OCI-LY3 (cell line): ENCODE measurements around the gene MAGI2.
"Not testable (repeated sequence)": the region's sequence is repeated elsewhere in the genome, so short reads cannot be mapped to it uniquely, and the experiment has no call there.

ENCODE experiments used
- H2AFZ ChIP-seq: fragments of 200-600, 300-600 bp; shearing (Covaris generic); 2 replicates; pipeline ENCODE4 v1.6.0; 2014; ENCODE audit warnings: antibody characterized with exemption, low read depth, low read length
- H3K27ac ChIP-seq: fragments of 200-600, 300-600 bp; sonication (generic); 2 replicates; pipeline ENCODE4 v1.5.1; 2014; ENCODE audit warnings: mild to moderate bottlenecking, low read length, moderate library complexity, mixed read lengths
- H3K27me3 ChIP-seq: fragments of 200-600, 300-600 bp; sonication (generic); 2 replicates; pipeline ENCODE4 v1.6.1; 2014; ENCODE audit warnings: low read depth, low read length, mixed read lengths
- H3K36me3 ChIP-seq: fragments of 200-600, 300-600 bp; sonication (generic); replicated peaks from 2 replicates; pipeline ENCODE3; 2014; ENCODE audit warnings: low read depth, low read length, mixed read lengths
- H3K4me1 ChIP-seq: fragments of 300-600, 200-600 bp; sonication (generic); 2 replicates; pipeline ENCODE4 v1.6.1; 2014; ENCODE audit warnings: low read length, mixed read lengths
- H3K4me2 ChIP-seq: fragments of 200-600, 300-600 bp; sonication (generic); 2 replicates; pipeline ENCODE4 v1.6.1; 2014; ENCODE audit warnings: low read length, mixed read lengths
- H3K4me3 ChIP-seq: fragments of 300-600, 200-600 bp; sonication (generic); 2 replicates; pipeline ENCODE4 v1.5.1; 2014; ENCODE audit warnings: antibody characterized with exemption, mild to moderate bottlenecking, low read length, moderate library complexity
- H3K79me2 ChIP-seq: fragments of 300-600, 200-600 bp; shearing (Covaris generic); 2 replicates; pipeline ENCODE4 v1.6.1; 2014; ENCODE audit warnings: mild to moderate bottlenecking, low read length, mixed read lengths
- H3K9ac ChIP-seq: fragments of 300-600, 200-600 bp; shearing (Covaris generic); 2 replicates; pipeline ENCODE4 v1.6.0; 2014; ENCODE audit warnings: mild to moderate bottlenecking, low read length, moderate library complexity
- H3K9me3 ChIP-seq: fragments of 200-600, 300-600 bp; shearing (Covaris generic); 2 replicates; pipeline ENCODE4 v1.6.1; 2014; ENCODE audit warnings: low read length, mixed read lengths; ENCODE audit not compliant: insufficient read depth
- H4K20me1 ChIP-seq: fragments of 200-600, 300-600 bp; sonication (generic); 2 replicates; pipeline ENCODE4 v1.6.1; 2016; ENCODE audit warnings: low read length, mixed read lengths; ENCODE audit not compliant: insufficient read depth
- CTCF ChIP-seq: fragments of 200-600, 300-600 bp; sonication (generic); IDR thresholded peaks from 2 replicates; pipeline ENCODE4 v1.5.1; 2014; ENCODE audit warnings: antibody characterized with exemption, low read length, low read depth
- EZH2phosphoT487 ChIP-seq: fragments of 200-600 bp; shearing (Covaris generic); IDR thresholded peaks from 2 replicates; pipeline ENCODE4 v1.6.1; 2018; ENCODE audit warnings: antibody characterized with exemption, mixed run types, low read depth

Gene MAGI2

DNA sequence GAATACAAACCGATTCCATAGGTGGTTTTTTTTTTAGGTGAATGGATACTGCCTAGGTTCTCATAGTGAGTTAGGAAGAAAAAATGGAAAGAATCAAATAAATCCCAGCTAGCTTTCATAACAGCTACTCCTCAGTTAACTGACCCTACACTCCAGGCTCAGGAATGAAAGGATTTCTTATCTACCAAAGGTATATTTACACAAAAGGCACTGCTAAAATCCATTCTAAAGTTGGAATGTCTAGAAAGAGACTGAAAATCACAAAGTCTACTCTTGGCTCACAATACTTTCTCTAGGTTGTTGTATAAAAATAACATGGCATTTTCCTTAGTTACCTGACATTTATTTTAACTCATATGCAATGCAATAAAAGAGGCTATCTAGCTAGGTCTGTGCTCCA lies 375.2 kb downstream of the MAGI2 start:
- H4K20me1 ChIP-seq = no peaks in the 10 kb centered on the region
- TF ChIP-seq EZH2phosphoT487 (no peak), CTCF (no peak)
- H3K27ac ChIP-seq = no peak overlapping the region
- no peak overlapping the region for H3K9ac ChIP-seq
- H2AFZ ChIP-seq = no peak overlapping the region
- H3K4me2 ChIP-seq = no peak overlapping the region
- no peaks in the 10 kb centered on the region for H3K79me2 ChIP-seq
- H3K4me1 ChIP-seq = no peaks in the 10 kb centered on the region
- no peaks in the 10 kb centered on the region for H3K27me3 ChIP-seq
- H3K4me3 ChIP-seq = no peak overlapping the region
- H3K36me3 ChIP-seq = no peaks in the 10 kb centered on the region
- no peaks in the 10 kb centered on the region for H3K9me3 ChIP-seq

DNA sequence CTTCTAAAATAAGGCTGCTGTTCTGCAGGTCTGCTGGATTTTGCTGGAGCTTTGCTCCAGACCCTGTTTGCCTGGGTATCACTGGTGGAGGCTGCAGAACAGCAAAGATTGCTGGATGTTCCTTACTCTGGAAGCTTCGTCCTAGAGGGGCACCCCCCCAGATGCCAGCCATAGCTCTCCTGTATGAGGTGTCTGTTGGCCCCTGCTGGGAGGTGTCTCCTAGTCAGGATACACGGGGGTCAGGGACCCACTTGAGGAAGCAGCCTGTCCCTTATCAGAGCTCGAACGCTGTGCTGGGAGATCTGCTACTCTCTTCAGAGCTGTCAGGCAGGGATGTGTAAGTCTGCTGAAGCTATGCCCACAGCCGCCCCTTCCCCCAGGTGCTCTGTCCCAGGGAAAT lies 382.3 kb downstream of the MAGI2 start:
- not testable (repeated sequence) for H3K4me1 ChIP-seq, H3K27me3 ChIP-seq, H4K20me1 ChIP-seq, H3K27ac ChIP-seq, H3K4me3 ChIP-seq, H3K4me2 ChIP-seq, H3K79me2 ChIP-seq, H3K36me3 ChIP-seq, H3K9me3 ChIP-seq, H2AFZ ChIP-seq, H3K9ac ChIP-seq

DNA sequence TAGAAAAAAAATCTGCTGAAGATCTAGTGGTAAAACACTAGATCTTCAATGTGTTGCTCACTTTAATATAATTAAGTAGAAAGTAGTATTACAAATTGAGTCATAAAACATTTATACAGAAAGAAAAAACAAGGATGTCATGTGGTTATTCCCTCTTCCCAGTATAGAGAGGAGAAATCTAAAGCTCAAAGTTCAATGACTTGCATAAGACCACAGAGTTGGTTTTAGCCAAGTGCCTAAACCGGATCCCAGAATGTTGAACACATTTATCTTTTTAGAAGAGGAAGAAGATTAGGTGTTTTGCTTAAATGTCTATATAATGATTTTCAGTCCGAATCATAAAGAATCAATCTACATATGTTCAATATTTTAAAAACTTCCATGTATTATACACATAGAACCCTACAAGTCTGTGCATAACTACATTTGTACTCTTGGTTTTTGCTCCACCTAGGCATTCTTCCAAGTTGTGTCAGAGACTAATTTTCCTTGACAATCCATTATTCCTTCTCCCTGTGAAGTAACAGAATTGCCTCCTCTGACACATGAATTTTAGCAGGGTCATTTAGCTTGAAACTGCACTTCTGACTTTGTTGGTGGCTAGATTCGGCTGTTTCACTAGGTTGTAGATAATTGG lies 389.2 kb downstream of the MAGI2 start:
- H3K4me3 ChIP-seq = no peak overlapping the region
- H2AFZ ChIP-seq = no peak overlapping the region
- H4K20me1 ChIP-seq = no peaks in the 10 kb centered on the region
- H3K27ac ChIP-seq = no peak overlapping the region
- H3K27me3 ChIP-seq = no peaks in the 10 kb centered on the region
- no peak overlapping the region for H3K9ac ChIP-seq
- TF ChIP-seq CTCF = no peak
- TF ChIP-seq EZH2phosphoT487 = no peak
- no peak overlapping the region for H3K4me2 ChIP-seq
- H3K36me3 ChIP-seq = no peaks in the 10 kb centered on the region
- no peaks in the 10 kb centered on the region for H3K79me2 ChIP-seq
- H3K9me3 ChIP-seq = no peaks in the 10 kb centered on the region
- H3K4me1 ChIP-seq = no peaks in the 10 kb centered on the region

GRCh38 chr7:79063019-79063698 lies 390.3 kb downstream of the MAGI2 start:
- H3K4me3 ChIP-seq = no peak overlapping the region
- no peak overlapping the region for H3K9ac ChIP-seq
- TF ChIP-seq CTCF = no peak
- no peak for TF ChIP-seq EZH2phosphoT487
- no peaks in the 10 kb centered on the region for H3K79me2 ChIP-seq
- no peaks in the 10 kb centered on the region for H3K36me3 ChIP-seq
- no peaks in the 10 kb centered on the region for H4K20me1 ChIP-seq
- no peak overlapping the region for H2AFZ ChIP-seq
- H3K9me3 ChIP-seq = no peaks in the 10 kb centered on the region
- H3K27ac ChIP-seq = no peak overlapping the region
- no peaks in the 10 kb centered on the region for H3K27me3 ChIP-seq
- no peaks in the 10 kb centered on the region for H3K4me1 ChIP-seq
- no peak overlapping the region for H3K4me2 ChIP-seq
